Panc1 (cell line): ENCODE data around the gene CRY2. TPM values are rescaled to one million over a fixed set of nuclear protein-coding genes. Genes with fewer than 3 reads are reported as not detected.

ENCODE experiments used
- ATAC-seq: fragments of 200-7000 bp; cut with Tn5 transposase; 2 replicates; pipeline ENCODE4 v1.9.1; 2020; ENCODE audit warnings: mild to moderate bottlenecking, moderate library complexity
- BruUV-seq: library from RNA; stranded (reverse); fragments of 400-500 nt; replicated peaks from 2 replicates; lab custom pipeline; 2021; lab: Mats Ljungman, UMichigan
- CTCF ChIA-PET: fragments of 300-600 bp; sonication (Branson Sonifier 250); formaldehyde crosslinking; loops from one replicate; lab custom pipeline; 2022; ENCODE audit warnings: antibody characterized with exemption; lab: Charles Lee
- POLR2A ChIA-PET: fragments of 300-600 bp; sonication (Branson Sonifier 250); formaldehyde crosslinking; loops from one replicate; lab custom pipeline; 2022; ENCODE audit warnings: antibody characterized with exemption; lab: Charles Lee
- DNase-seq: peaks from one replicate; pipeline ENCODE4 v3.0.0-alpha.2; 2010; ENCODE audit warnings: low read depth, low spot score
- H3K27ac ChIP-seq: 2 replicates; pipeline ENCODE4 v1.5.1; 2011; ENCODE audit warnings: mild to moderate bottlenecking, low read length, inconsistent platforms
- H3K27me3 ChIP-seq: fragments of 200-500 bp; sonication (Bioruptor generic); 2 replicates; pipeline ENCODE4 v1.6.0; 2014; ENCODE audit warnings: low read length, inconsistent platforms; ENCODE audit not compliant: control insufficient read depth, insufficient read depth
- H3K36me3 ChIP-seq: fragments of 200-500 bp; sonication (Bioruptor generic); 2 replicates; pipeline ENCODE4 v1.5.1; 2014; ENCODE audit warnings: inconsistent platforms, mild to moderate bottlenecking, low read length, moderate library complexity; ENCODE audit not compliant: control insufficient read depth, insufficient read depth
- H3K4me1 ChIP-seq: 2 replicates; pipeline ENCODE4 v1.5.1; 2011; ENCODE audit warnings: inconsistent platforms, mild to moderate bottlenecking, low read length, moderate library complexity; ENCODE audit not compliant: control insufficient read depth, insufficient read depth
- H3K4me3 ChIP-seq, 2 experiments: 2 replicates each; pipeline ENCODE4 v1.5.1; 2011 to 2012; ENCODE audit warnings: low read depth in 2 of 2, low read length in 2 of 2, mild to moderate bottlenecking in 2 of 2, inconsistent platforms in 1 of 2, moderate library complexity in 1 of 2
- H3K9me3 ChIP-seq: fragments of 200-500 bp; sonication (Bioruptor generic); 2 replicates; pipeline ENCODE4 v1.5.1; 2014; ENCODE audit warnings: low read depth, mild to moderate bottlenecking, inconsistent platforms, low read length, moderate library complexity; ENCODE audit not compliant: control insufficient read depth, insufficient read depth
- CTCF ChIP-seq: fragments of 450-650 bp; IDR thresholded peaks from 2 replicates; pipeline ENCODE4 v1.5.1; 2017; ENCODE audit warnings: mild to moderate bottlenecking
- POLR2AphosphoS5 ChIP-seq: IDR thresholded peaks from 2 replicates; pipeline ENCODE4 v1.6.1; 2012; ENCODE audit warnings: mild to moderate bottlenecking, low read depth, low read length, moderate library complexity
- REST ChIP-seq, 2 experiments: IDR thresholded peaks; 2 replicates each; pipeline ENCODE4 v1.6.1; 2011 to 2012; ENCODE audit warnings: low read depth in 2 of 2, control low read depth in 1 of 2, low read length in 1 of 2, mild to moderate bottlenecking in 1 of 2, moderate library complexity in 1 of 2; ENCODE audit not compliant: insufficient read depth in 1 of 2
- SIN3A ChIP-seq: IDR thresholded peaks from 2 replicates; pipeline ENCODE4 v1.6.1; 2012; ENCODE audit warnings: low read depth, mild to moderate bottlenecking, low read length, moderate library complexity, borderline replicate concordance; ENCODE audit not compliant: insufficient read depth
- TCF7L2 ChIP-seq: IDR thresholded peaks from 2 replicates; pipeline ENCODE4 v1.6.1; 2011; ENCODE audit warnings: mild to moderate bottlenecking, low read depth, low read length, inconsistent platforms
- in situ Hi-C: cut with HindIII; loops from 2 replicates; pipeline ENCODE4 v1.10.0; 2016; ENCODE audit warnings: low sequenced_read_pairs, low pct_unique_long_range_greater_than_20kb
- intact Hi-C: fragments of 100-400 bp; cut with micrococcal nuclease; formaldehyde crosslinking; loops from one replicate; pipeline ENCODE4 v1.10.0; 2022; ENCODE audit not compliant: unreplicated experiment
- total RNA-seq: library from RNA; stranded (reverse); gene quantifications from one replicate; pipeline ENCODE4 v1.2.1, GENCODE V29; 2021; ENCODE audit not compliant: unreplicated experiment

The CRY2 gene
- total RNA-seq, 1 experiment from 2014 or later, result 14.6 TPM

DNA sequence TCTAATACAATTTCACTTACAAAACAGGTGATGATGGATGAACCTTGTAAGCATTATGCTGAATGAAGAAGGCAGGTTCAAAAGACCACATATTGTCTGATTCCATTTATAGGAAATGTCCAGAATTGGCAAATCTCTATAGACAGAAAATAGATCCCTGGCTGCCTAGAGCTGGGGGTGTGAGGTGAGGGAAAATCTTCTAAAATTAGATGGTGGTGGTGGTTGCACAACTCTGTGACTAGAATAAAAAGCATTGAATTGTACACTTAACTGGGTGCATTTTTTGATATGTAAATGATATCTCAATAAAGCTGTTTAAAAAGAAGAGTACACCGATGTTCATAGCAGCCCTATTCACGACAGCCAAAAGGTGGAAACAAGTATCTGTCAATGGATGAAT is 16.7 kb upstream of the CRY2 start:
- BruUV-seq, result no TSS peak
- H3K4me1 ChIP-seq, result no peaks in the 10 kb centered on the region

DNA sequence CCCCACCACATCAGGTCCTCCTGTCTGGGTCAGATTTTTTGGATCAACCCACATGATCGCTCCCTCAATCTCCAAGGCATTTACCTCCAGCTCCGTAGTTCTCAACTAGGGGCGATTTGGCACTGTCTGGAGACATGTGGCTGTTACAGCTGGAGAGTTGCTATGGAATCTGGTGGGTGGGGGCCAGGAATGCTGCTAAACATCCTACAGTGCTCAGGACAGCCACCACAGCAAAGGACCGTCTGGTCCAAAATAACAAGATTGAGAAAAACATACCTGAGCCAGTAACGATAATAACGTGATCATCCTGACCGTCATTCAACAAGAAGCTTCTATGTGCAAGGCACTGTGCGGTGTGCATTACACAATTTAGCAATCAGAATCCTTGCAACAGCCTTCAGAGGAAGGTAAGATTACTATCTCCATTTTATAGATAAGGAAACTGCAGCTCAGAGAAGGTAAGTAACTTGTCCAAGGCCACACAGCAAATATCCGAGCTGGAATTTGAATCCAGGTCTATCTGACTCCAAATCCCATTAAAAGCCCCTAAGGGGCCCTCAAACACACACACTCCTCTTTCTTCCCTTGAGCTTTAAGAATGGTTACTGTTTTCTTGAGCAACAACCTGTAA is 14.3 kb upstream of the CRY2 start:
- H3K9me3 ChIP-seq, result no peaks in the 10 kb centered on the region
- in situ Hi-C loops (no loop called here), intact Hi-C loops (no loop called here)
- peaks cover 3% of the 10 kb centered on the region; the same call in 1 of the 2 replicates for H3K27me3 ChIP-seq
- H3K27ac ChIP-seq, result no peak overlapping the region
- ChIA-PET POLR2A (interaction anchor here (0.5 kb wide), 1 partner anchor 14 kb away, joined by 4 read pairs; the partner anchor contains the start of gene CRY2), CTCF (no interaction called here)
- no TSS peak for BruUV-seq
- TF ChIP-seq SIN3A (no peak), TCF7L2 (no peak), CTCF (no peak), POLR2AphosphoS5 (no peak), REST (IDR thresholded peaks at IDR 0.05; ENCODE audit: insufficient read depth in 1 of 2, low read depth in 2 of 2, low read length in 1 of 2) (no peak)
- H3K4me3 ChIP-seq, result no peak overlapping the region
- no peaks in the 10 kb centered on the region for H3K4me1 ChIP-seq
- no peak for ATAC-seq
- no peak for DNase-seq
- H3K36me3 ChIP-seq, result no peaks in the 10 kb centered on the region

More for the DNA sequence above, 16.7 kb upstream of the CRY2 start:
- Histone ChIP-seq H3K9me3 (no peaks in the 10 kb centered on the region), H3K27me3 (no peaks in the 10 kb centered on the region; the same call in 1 of the 2 replicates), H3K36me3 (no peaks in the 10 kb centered on the region), H3K27ac (no peak overlapping the region), H3K4me3 (no peak overlapping the region)
- ATAC-seq, result no peak
- intact Hi-C loops, result no loop called here
- ChIA-PET CTCF (no interaction called here), POLR2A (no interaction called here)
- in situ Hi-C loops, result no loop called here
- DNase-seq, result no peak
- TF ChIP-seq POLR2AphosphoS5 (no peak), TCF7L2 (no peak), SIN3A (no peak), REST (IDR thresholded peaks at IDR 0.05; ENCODE audit: insufficient read depth in 1 of 2, low read depth in 2 of 2, low read length in 1 of 2) (no peak), CTCF (no peak)
